GM21737 (cell line): ENCODE results near the gene TSPY10.
"Not testable (repeated sequence)": the region's sequence is repeated elsewhere in the genome, so short reads cannot be mapped to it uniquely, and the experiment has no call there.

Experiments used
- ATAC-seq: cut with Tn5 transposase; IDR thresholded peaks from one replicate; pipeline ENCODE4 v1.9.1; 2021; ENCODE audit warnings: mild to moderate bottlenecking, moderate library complexity; ENCODE audit not compliant: unreplicated experiment

The TSPY10 gene, protein sequence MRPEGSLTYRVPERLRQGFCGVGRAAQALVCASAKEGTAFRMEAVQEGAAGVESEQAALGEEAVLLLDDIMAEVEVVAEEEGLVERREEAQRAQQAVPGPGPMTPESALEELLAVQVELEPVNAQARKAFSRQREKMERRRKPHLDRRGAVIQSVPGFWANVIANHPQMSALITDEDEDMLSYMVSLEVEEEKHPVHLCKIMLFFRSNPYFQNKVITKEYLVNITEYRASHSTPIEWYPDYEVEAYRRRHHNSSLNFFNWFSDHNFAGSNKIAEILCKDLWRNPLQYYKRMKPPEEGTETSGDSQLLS

DNA sequence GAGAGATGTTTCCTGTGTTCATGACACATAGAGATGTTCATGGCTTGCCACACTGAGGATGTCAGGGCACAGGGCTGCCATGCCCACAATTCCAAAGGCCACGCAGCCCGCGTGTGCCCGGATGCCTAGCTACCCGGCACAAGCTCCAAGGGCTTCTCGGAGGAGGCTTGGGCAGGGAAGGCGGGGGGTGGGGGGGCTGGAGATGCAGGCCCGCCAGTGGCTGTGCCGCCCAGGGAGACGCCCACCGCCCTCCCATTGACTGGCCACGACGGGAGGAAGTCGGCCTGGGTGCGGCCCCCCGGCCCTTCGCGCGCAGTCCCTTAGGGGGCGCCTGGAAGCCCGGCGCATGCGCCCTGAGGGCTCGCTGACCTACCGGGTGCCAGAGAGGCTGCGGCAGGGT lies at the start of gene TSPY10:
TSPY10 (plus strand) TSS at position 301 of the 400 bp plus-strand sequence; CDS start at position 347, 46 bp downstream.
- ATAC-seq = not testable (repeated sequence)

DNA sequence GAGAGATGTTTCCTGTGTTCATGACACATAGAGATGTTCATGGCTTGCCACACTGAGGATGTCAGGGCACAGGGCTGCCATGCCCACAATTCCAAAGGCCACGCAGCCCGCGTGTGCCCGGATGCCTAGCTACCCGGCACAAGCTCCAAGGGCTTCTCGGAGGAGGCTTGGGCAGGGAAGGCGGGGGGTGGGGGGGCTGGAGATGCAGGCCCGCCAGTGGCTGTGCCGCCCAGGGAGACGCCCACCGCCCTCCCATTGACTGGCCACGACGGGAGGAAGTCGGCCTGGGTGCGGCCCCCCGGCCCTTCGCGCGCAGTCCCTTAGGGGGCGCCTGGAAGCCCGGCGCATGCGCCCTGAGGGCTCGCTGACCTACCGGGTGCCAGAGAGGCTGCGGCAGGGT lies 40.7 kb upstream of the TSPY10 start, which contains the start of gene TSPY9:
TSPY9 (plus strand) TSS at position 301 of the 400 bp plus-strand sequence; CDS start at position 347, 46 bp downstream.
- not testable (repeated sequence) for ATAC-seq

DNA sequence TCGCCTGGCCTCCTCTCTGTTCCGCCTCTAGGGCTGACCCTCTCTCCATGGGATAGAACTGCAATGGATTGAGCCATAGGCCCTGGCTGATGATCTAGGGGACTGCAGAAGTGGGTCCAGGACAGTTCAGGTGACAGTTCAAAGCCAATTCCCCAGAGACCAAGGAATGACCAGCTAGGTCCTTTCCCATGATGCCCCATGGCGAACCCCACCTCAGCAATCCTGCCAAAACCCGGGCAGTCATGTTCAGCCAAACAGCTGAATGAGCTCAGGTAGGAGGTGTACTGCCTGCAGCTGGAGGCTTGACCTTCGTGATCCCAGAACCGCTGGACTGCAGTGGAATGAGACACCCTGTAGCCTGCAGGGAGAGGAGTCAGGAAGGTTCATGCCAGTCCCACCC lies 23.3 kb upstream of the TSPY10 start:
- ATAC-seq = not testable (repeated sequence)

DNA sequence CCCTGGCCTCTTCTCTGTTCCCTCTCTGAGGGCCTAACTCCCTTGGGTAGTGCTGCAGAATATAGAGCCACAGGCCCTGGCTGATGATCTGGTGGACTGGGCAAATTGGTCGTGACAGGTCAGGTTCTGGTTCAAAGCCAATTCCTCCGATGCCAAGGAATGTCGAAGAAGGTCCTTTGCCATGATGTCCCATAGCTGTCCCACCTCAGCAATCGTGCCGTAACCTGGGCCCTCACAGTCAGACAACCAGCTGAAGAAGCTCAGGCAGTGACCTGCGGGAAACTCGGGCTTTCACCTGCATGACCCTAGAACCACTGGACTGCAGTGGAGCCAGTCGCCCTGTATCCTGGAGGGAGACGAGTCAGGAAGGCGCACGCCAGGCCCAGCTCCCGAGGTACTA lies 11.4 kb upstream of the TSPY10 start:
- ATAC-seq = not testable (repeated sequence)
